NCI-H2196 treated with DMSO at 0.1 percent for 48 hours (cell line): ENCODE results near the gene DHRSX.
"Not testable (repeated sequence)": the region's sequence is repeated elsewhere in the genome, so short reads cannot be mapped to it uniquely, and the experiment has no call there.

Experiments
- DNase-seq: peaks from one replicate; lab custom pipeline; 2025; ENCODE audit not compliant: unreplicated experiment; lab: John Stamatoyannopoulos, UW

DHRSX gene

DNA sequence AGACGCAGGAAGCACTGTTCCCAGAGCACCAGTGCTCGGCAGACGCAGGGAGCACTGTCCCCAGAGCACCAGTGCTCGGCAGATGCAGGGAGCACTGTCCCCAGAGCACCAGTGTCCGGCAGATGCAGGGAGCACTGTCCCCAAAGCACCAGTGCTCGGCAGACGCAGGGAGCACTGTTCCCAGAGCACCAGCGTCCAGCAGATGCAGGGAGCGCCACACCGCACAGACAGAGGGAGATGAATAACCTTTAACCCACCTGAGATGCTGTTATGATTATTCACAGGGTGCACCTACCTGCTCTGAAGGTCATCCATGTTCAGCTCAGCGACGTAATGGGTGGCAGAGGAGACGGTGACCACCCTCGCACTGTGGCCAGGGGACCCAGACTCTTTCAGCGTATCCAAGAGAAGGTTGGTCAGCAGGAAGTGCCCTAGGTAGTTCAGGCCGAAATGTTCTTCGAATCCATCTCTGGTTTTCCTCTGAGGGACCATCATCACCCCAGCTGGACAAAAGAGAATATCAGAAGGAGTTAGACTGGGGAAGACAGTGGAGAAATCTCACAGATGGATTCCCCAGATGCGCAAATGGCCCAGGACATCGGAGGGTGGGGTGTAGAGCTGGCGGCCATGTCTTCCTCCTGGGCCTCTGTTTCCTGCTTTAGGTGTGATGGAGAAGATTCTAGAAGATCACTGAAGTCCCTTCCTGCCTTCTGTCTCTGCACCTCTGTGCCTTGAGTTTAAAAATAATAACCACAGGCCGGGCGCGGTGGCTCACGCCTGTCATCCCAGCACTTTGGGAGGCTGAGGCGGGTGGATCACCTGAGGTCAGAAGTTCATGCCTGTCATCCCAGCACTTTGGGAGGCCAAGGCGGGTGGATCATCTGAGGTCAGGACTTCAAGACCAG is 234.1 kb downstream of the DHRSX start:
- no peak for DNase-seq

DNA sequence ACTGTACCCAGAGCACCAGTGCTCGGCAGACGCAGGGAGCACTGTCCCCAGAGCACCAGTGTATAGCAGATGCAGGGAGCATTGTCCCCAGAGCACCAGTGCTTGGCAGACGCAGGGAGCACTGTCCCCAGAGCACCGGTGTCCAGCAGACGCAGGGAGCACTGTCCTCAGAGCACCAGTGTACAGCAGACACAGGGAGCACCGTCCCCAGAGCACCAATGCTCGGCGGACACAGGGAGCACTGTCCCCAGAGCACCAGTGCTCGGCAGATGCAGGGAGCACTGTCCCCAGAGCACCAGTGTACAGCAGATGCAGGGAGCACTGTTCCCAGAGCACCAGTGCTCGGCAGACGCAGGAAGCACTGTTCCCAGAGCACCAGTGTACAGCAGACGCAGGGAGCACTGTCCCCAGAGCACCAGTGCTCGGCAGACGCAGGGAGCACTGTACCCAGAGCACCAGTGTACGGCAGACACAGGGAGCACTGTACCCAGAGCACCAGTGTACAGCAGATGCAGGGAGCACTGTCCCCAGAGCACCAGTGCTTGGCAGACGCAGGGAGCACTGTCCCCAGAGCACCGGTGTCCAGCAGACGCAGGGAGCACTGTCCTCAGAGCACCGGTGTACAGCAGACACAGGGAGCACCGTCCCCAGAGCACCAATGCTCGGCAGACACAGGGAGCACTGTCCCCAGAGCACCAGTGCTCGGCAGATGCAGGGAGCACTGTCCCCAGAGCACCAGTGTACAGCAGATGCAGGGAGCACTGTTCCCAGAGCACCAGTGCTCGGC is 234.9 kb downstream of the DHRSX start:
- DNase-seq = not testable (repeated sequence)

- DNase-seq = no peak
These were observed 236.4 kb downstream of the DHRSX start for GRCh38 chrX:2264179-2265030.

- DNase-seq = no peak
These were observed 237.6 kb downstream of the DHRSX start for GRCh38 chrX:2263203-2263602.

GRCh38 chrX:2262668-2263055 is 238.1 kb downstream of the DHRSX start:
- no peak for DNase-seq

GRCh38 chrX:2261831-2262667 is 238.7 kb downstream of the DHRSX start:
- DNase-seq = no peak

GRCh38 chrX:2252331-2253065 is 248.3 kb downstream of the DHRSX start:
- no peak for DNase-seq

GRCh38 chrX:2251211-2251610 is 249.6 kb downstream of the DHRSX start:
- no peak for DNase-seq

GRCh38 chrX:2243913-2244460 is 256.8 kb downstream of the DHRSX start:
- DNase-seq = no peak

- DNase-seq = no peak
These were observed 257.8 kb downstream of the DHRSX start for GRCh38 chrX:2242980-2243379.

DNA sequence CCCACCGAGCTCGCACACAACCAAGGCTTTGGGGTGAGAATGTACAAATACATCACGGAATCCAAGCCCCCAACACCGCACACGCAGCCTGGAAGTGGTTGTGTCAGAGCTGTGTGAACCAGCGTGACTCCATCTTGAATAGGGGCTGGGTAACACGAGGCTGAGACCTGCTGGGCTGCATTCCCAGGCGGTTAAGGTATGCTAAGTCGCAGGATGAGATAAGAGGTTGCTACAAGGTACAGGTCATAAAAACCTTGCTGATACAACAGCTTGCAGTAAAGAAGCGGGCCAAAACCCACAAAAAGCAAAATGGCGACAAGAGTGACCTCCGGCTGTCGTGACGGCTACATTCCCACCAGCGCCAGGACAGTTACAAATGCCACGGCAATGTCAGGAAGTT is 258.4 kb downstream of the DHRSX start:
- no peak for DNase-seq

GRCh38 chrX:2241496-2241895 is 259.3 kb downstream of the DHRSX start:
- not testable (repeated sequence) for DNase-seq

DNA sequence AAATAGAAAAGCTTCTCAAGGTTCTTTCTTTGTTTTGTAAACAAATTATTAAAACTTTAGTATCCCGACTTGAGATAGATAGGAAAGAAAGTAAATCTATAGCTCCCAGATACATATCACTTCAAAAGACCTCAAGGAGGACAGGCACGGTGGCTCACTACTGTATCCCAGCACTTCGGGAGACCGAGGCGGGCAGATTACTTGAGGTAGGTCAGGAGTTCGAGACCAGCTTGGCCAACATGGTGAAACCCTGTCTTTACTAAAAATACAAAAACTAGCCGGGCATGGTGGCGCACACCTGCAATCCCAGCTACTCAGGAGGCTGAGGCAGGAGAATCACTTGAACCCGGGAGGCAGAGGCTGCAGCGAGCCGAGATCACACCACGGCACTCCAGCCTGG is 260.0 kb downstream of the DHRSX start:
- not testable (repeated sequence) for DNase-seq

DNA sequence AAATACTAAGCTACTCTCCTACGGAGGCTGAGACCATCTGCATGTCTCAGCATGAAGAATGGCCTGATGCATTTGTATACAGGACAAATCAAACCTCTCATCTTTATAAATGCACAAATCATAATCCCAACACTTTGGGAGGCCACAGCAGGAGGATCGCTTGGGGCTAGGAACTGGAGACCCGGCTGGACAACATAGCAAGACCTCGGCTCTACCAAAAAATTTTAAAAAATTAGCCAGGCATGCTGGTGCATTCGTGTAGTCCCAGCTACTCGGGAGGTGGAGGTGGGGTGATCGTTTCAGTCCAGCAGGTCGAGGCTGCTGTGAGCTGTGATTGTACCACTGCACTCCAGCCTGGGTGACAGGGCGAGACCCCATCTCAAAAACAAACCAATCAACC is 262.8 kb downstream of the DHRSX start:
- no peak for DNase-seq

- no peak for DNase-seq
These were observed 269.1 kb downstream of the DHRSX start for GRCh38 chrX:2231570-2232192.

- no peak for DNase-seq
These were observed 270.3 kb downstream of the DHRSX start for GRCh38 chrX:2230457-2230856.

- DNase-seq = no peak
These were observed 272.2 kb downstream of the DHRSX start for GRCh38 chrX:2228536-2228935.

GRCh38 chrX:2226906-2227656 is 273.7 kb downstream of the DHRSX start:
- no peak for DNase-seq
